Activated T-cell treated with anti-CD3 and anti-CD28 coated beads for 4 hours (primary cell): Measurements from ENCODE around the gene ZBTB24.
"Not testable (repeated sequence)": the region's sequence is repeated elsewhere in the genome, so short reads cannot be mapped to it uniquely, and the experiment has no call there.

Source experiments
- DNase-seq: peaks from one replicate; pipeline ENCODE4 v3.0.0-alpha.2; 2020

Gene ZBTB24

GRCh38 chr6:109467696-109468095, 15.3 kb downstream of the ZBTB24 start:
- no peak for DNase-seq

GRCh38 chr6:109466212-109466923, 16.7 kb downstream of the ZBTB24 start:
- no peak for DNase-seq

- no peak for DNase-seq
Observed at GRCh38 chr6:109465772-109466171, 17.2 kb downstream of the ZBTB24 start.

- no peak for DNase-seq
Observed at GRCh38 chr6:109461733-109462526, 21.1 kb downstream of the ZBTB24 start.

GRCh38 chr6:109461205-109461604, 21.8 kb downstream of the ZBTB24 start:
- not testable (repeated sequence) for DNase-seq

- no peak for DNase-seq
Observed at GRCh38 chr6:109460161-109460829, 22.7 kb downstream of the ZBTB24 start.

- DNase-seq = peak; percentile 30
Observed at GRCh38 chr6:109458774-109459531, 24.1 kb downstream of the ZBTB24 start.

- DNase-seq = no peak
Observed at GRCh38 chr6:109457562-109457996, 25.4 kb downstream of the ZBTB24 start.

GRCh38 chr6:109456710-109457561, 26.1 kb downstream of the ZBTB24 start:
- DNase-seq = no peak

GRCh38 chr6:109456111-109456583, 26.9 kb downstream of the ZBTB24 start:
- DNase-seq = no peak

- peak; percentile 31 for DNase-seq
Observed at GRCh38 chr6:109455437-109456110, 27.4 kb downstream of the ZBTB24 start, which contains the start of gene MICAL1. Gene MICAL1, minus strand, starts transcription at chr6:109455772. Its CDS starts 1,576 bp downstream, at chr6:109454196.

- DNase-seq = peak; percentile 49
Observed at GRCh38 chr6:109454496-109455436, 28.3 kb downstream of the ZBTB24 start.

- no peak for DNase-seq
Observed at GRCh38 chr6:109453594-109454495, 29.2 kb downstream of the ZBTB24 start.

GRCh38 chr6:109453156-109453555, 29.9 kb downstream of the ZBTB24 start:
- no peak for DNase-seq

GRCh38 chr6:109452181-109452580, 30.8 kb downstream of the ZBTB24 start:
- no peak for DNase-seq

- no peak for DNase-seq
Observed at GRCh38 chr6:109451376-109451775, 31.6 kb downstream of the ZBTB24 start.

GRCh38 chr6:109450801-109451200, 32.2 kb downstream of the ZBTB24 start:
- DNase-seq = no peak

- no peak for DNase-seq
Observed at GRCh38 chr6:109449795-109450673, 33.0 kb downstream of the ZBTB24 start.
